GM12878 (cell line): ENCODE data around the gene SUPT7L. TPM values are rescaled to one million over a fixed set of nuclear protein-coding genes. Genes with fewer than 3 reads are reported as not detected.
A peak's percentile ranks its signal among the peaks of the same experiment; 100 is the strongest.

Experiments
- ATAC-seq: fragments of 200-7000 bp; cut with Tn5 transposase; 3 replicates; pipeline ENCODE4 v1.9.1; 2020; ENCODE audit warnings: mild to moderate bottlenecking, moderate library complexity
- BruUV-seq: library from RNA; stranded (reverse); fragments of 400-500 nt; replicated peaks from 2 replicates; lab custom pipeline; 2021; lab: Mats Ljungman, UMichigan
- CTCF ChIA-PET: fragments of 300-600 bp; sonication (Branson Sonifier 250); formaldehyde crosslinking; extraction: SDS; loops from one replicate; lab custom pipeline; 2021; ENCODE audit warnings: inconsistent platforms; lab: Yijun Ruan, JAX
- POLR2A ChIA-PET: fragments of 350-600 bp; formaldehyde crosslinking; extraction: SDS; loops from one replicate; lab custom pipeline; 2021; ENCODE audit warnings: inconsistent platforms; lab: Charles Lee
- RAD21 ChIA-PET: fragments of 300-600 bp; sonication (Branson Sonifier 250); formaldehyde crosslinking; loops from one replicate; lab custom pipeline; 2023; ENCODE audit warnings: antibody characterized with exemption; ENCODE audit not compliant: unreplicated experiment; lab: Charles Lee
- SMC1A ChIA-PET: fragments of 300-600 bp; sonication (Branson Sonifier 250); formaldehyde crosslinking; loops from one replicate; lab custom pipeline; 2023; ENCODE audit not compliant: unreplicated experiment, uncharacterized antibody; lab: Charles Lee
- DNase-seq: peaks from one replicate; pipeline ENCODE4 v3.0.0-alpha.2; 2011; ENCODE audit warnings: low read depth, low spot score
- FAIRE-seq: peaks from 3 replicates; lab custom pipeline; 2011; peaks lifted over from hg19 to GRCh38; lab: Jason Lieb, UNC
- H2AFZ ChIP-seq: 2 replicates; pipeline ENCODE4 v1.6.0; 2011; ENCODE audit warnings: low read depth, low read length, control low read depth; ENCODE audit not compliant: control insufficient read depth
- H3K27ac ChIP-seq: 2 replicates; pipeline ENCODE4 v1.5.1; 2011; ENCODE audit warnings: control low read depth; ENCODE audit not compliant: control insufficient read depth, insufficient read depth
- H3K27me3 ChIP-seq, 2 experiments: replicated peaks in 1 of 2; 2 replicates each; pipeline versions ENCODE4 v1.6.0 to v1.6.1; 2011; ENCODE audit warnings: low read length in 1 of 2; ENCODE audit not compliant: control insufficient read depth in 2 of 2, insufficient read depth in 2 of 2
- H3K36me3 ChIP-seq, 2 experiments: 2 replicates each; pipeline ENCODE4 v1.5.1; 2011; ENCODE audit warnings: low read length in 1 of 2; ENCODE audit not compliant: control insufficient read depth in 2 of 2, insufficient read depth in 2 of 2
- H3K4me1 ChIP-seq: 2 replicates; pipeline ENCODE4 v1.6.1; 2011; ENCODE audit warnings: mild to moderate bottlenecking, low read length, moderate library complexity, mixed read lengths; ENCODE audit not compliant: control insufficient read depth, insufficient read depth
- H3K4me2 ChIP-seq: 2 replicates; pipeline ENCODE4 v1.6.0; 2011; ENCODE audit warnings: control low read depth; ENCODE audit not compliant: control insufficient read depth, insufficient read depth
- H3K4me3 ChIP-seq: fragments of 200-600 bp; sonication (generic); 2 replicates; pipeline ENCODE4 v1.5.1; 2016
- H3K79me2 ChIP-seq: 2 replicates; pipeline ENCODE4 v1.6.0; 2011; ENCODE audit warnings: low read length; ENCODE audit not compliant: control insufficient read depth, insufficient read depth
- H3K9ac ChIP-seq: 2 replicates; pipeline ENCODE4 v1.8.0; 2011; ENCODE audit warnings: low read length, control low read depth, mixed read lengths; ENCODE audit not compliant: control insufficient read depth, insufficient read depth
- H3K9me3 ChIP-seq: replicated peaks from 3 replicates; pipeline ENCODE4 v1.5.1; 2011; ENCODE audit warnings: mild to moderate bottlenecking, low read length; ENCODE audit not compliant: control insufficient read depth, insufficient read depth
- H4K20me1 ChIP-seq: 2 replicates; pipeline ENCODE4 v1.6.0; 2011; ENCODE audit not compliant: control insufficient read depth, insufficient read depth
- CHD1 ChIP-seq: IDR thresholded peaks from 2 replicates; pipeline ENCODE4 v1.6.1; 2012; ENCODE audit warnings: low read depth, low read length, improper control_type of control experiment
- E2F8 ChIP-seq: fragments of 450-650 bp; IDR thresholded peaks from 2 replicates; pipeline ENCODE4 v1.6.1; 2018; ENCODE audit warnings: mild to moderate bottlenecking, low read depth, moderate library complexity; ENCODE audit not compliant: partially characterized antibody
- FOXK2 ChIP-seq: fragments of 450-650 bp; IDR thresholded peaks from 2 replicates; pipeline ENCODE4 v1.6.1; 2017; ENCODE audit warnings: mild to moderate bottlenecking, moderate library complexity
- KAT2A ChIP-seq: conservative IDR thresholded peaks from 2 replicates; pipeline ENCODE4 v1.6.1; 2011; ENCODE audit warnings: low read depth, low read length; ENCODE audit not compliant: control insufficient read depth
- PKNOX1 ChIP-seq: fragments of 450-650 bp; IDR thresholded peaks from 2 replicates; pipeline ENCODE4 v1.6.1; 2016; ENCODE audit warnings: mild to moderate bottlenecking
- RBBP5 ChIP-seq: fragments of 200-600 bp; sonication (generic); conservative IDR thresholded peaks from 2 replicates; pipeline ENCODE4 v1.6.1; 2016
- REST ChIP-seq: IDR thresholded peaks from 2 replicates; pipeline ENCODE4 v1.6.1; 2012; ENCODE audit warnings: mild to moderate bottlenecking, low read depth, low read length
- SUZ12 ChIP-seq: fragments of 200-600 bp; sonication (generic); IDR thresholded peaks from one replicate; pipeline ENCODE4 v1.6.1; 2018; ENCODE audit warnings: antibody characterized with exemption, mild to moderate bottlenecking; ENCODE audit not compliant: unreplicated experiment
- WGBS: methylation state at CpG from one replicate; pipeline ENCODE4 v1.1.6; 2016; ENCODE audit warnings: low lambda C conversion rate; ENCODE audit not compliant: insufficient replicate concordance, insufficient coverage; ENCODE audit errors: missing lambda C conversion rate; 5-methylcytosine and 5-hydroxymethylcytosine counted together
- in situ Hi-C: fragments of 300-500 bp; cut with MboI; formaldehyde crosslinking; loops from 9 replicates; pipeline ENCODE4 v1.14.3; 2018; ENCODE audit warnings: mixed read lengths
- intact Hi-C: fragments of 100-400 bp; cut with micrococcal nuclease; formaldehyde crosslinking; loops from one replicate; pipeline ENCODE4 v1.14.2; 2022; ENCODE audit not compliant: unreplicated experiment
- polyA plus RNA-seq, 11 experiments: library from polyadenylated mRNA; depleted of rRNA in 4 of 11; unstranded in 6 of 11; stranded (reverse) in 5 of 11; fragments of >200 nt; fragmentation: Nextera tagmentation in 4 of 11; fragmentation: Illumina TruSeq in 1 of 11; extraction: Ambion mirVana in 4 of 11; extraction: Trizol in 1 of 11; gene quantifications; 1 replicate in 1 of 11; 2 replicates in 10 of 11; pipeline versions ENCODE4 v1.2.1 to v1.2.3, GENCODE V29; 2011 to 2016; ENCODE audit warnings: inconsistent platforms in 2 of 11, missing spikeins in 2 of 11, low read depth in 1 of 11
- total RNA-seq, 4 experiments: library from RNA; depleted of rRNA in 3 of 4; stranded (reverse); fragments of >200 nt in 3 of 4; fragmentation: Illumina TruSeq in 1 of 4; extraction: Trizol in 1 of 4; gene quantifications; 2 replicates each; pipeline versions ENCODE4 v1.2.1 to v1.2.3, GENCODE V29; 2013 to 2021

SUPT7L gene
- total and polyA plus RNA-seq, 10 of the 15 experiments (the other 5 are each of a cell fraction or from before 2014, with no cell fraction given): 10.2 to 43.7 (median 21.3) TPM

GRCh38 chr2:27664622-27665363 is 1.4 kb upstream of the SUPT7L start (continued):
- TF ChIP-seq KAT2A (no peak), PKNOX1 (no peak), CHD1 (no peak), E2F8 (no peak)

- Histone ChIP-seq H3K4me2 (peak overlapping the region; percentile 80), H3K9ac (peak overlapping the region; percentile 89), H3K27me3 (no peaks in the 10 kb centered on the region), H3K4me1 (peaks cover 10% of the 10 kb centered on the region), H3K4me3 (peak overlapping the region; percentile 90), H3K27ac (peak overlapping the region; percentile 80), H2AFZ (peak overlapping the region; percentile 97), H4K20me1 (no peaks in the 10 kb centered on the region), H3K36me3 (peaks cover 2 to 14% of the 10 kb centered on the region in 2 experiments), H3K9me3 (no peaks in the 10 kb centered on the region), H3K79me2 (peaks cover 29% of the 10 kb centered on the region)
- intact Hi-C loops: loop anchor here (10.0 kb wide), 1 partner anchor 179 kb away; the partner anchor contains the start of gene IFT172
- 3% methylated on average over 28 of the region's 28 CpGs for WGBS
- BruUV-seq: TSS peak; percentile 90
- ATAC-seq (peak; percentile 54), DNase-seq (no peak), FAIRE-seq (no peak)
- in situ Hi-C loops: no loop called here
- ChIA-PET CTCF (interaction anchor here (0.7 to 7.1 kb wide), 3 partner anchors 9 to 50 kb away, joined by 3 to 79 read pairs (median 3); no protein-coding TSS in a partner anchor), SMC1A (interaction anchor here (0.9 to 1.3 kb wide), 3 partner anchors 18 to 292 kb away, joined by 3 to 4 read pairs (median 4); no protein-coding TSS in a partner anchor), POLR2A (interaction anchor here (1.3 kb wide), 1 partner anchor 35 kb away, joined by 5 read pairs; the partner anchor contains the start of genes CCDC121 and GPN1), RAD21 (no interaction called here)
- TF ChIP-seq RBBP5 (no peak), FOXK2 (no peak), REST (no peak), SUZ12 (no peak)
Measured at GRCh38 chr2:27664154-27664574, 750 bp upstream of the SUPT7L start.
